GM15510 (cell line): ENCODE data around the gene STYXL1.

ENCODE experiments used
- POLR2A ChIP-seq: IDR thresholded peaks from 3 replicates; pipeline ENCODE4 v1.6.1; 2011; ENCODE audit warnings: borderline replicate concordance; ENCODE audit not compliant: insufficient read length; ENCODE audit errors: extremely low read depth

The STYXL1 gene

GRCh38 chr7:75958802-75959543 lies 88.8 kb downstream of the STYXL1 start:
- TF ChIP-seq POLR2A = no peak

GRCh38 chr7:75957021-75957736 lies 90.6 kb downstream of the STYXL1 start:
- no peak for TF ChIP-seq POLR2A

GRCh38 chr7:75955331-75955955 lies 92.4 kb downstream of the STYXL1 start:
- no peak for TF ChIP-seq POLR2A

GRCh38 chr7:75953931-75954330 lies 93.9 kb downstream of the STYXL1 start:
- no peak for TF ChIP-seq POLR2A

GRCh38 chr7:75953431-75953830 lies 94.4 kb downstream of the STYXL1 start:
- TF ChIP-seq POLR2A = no peak

GRCh38 chr7:75951506-75951905 lies 96.3 kb downstream of the STYXL1 start:
- TF ChIP-seq POLR2A = no peak

- no peak for TF ChIP-seq POLR2A
Observed at GRCh38 chr7:75950111-75950681, 97.6 kb downstream of the STYXL1 start.

GRCh38 chr7:75948179-75948578 lies 99.6 kb downstream of the STYXL1 start:
- no peak for TF ChIP-seq POLR2A
